ENCODE data around the gene MYO1H. TPM values are rescaled to one million over a fixed set of nuclear protein-coding genes. Genes with fewer than 3 reads are reported as not detected.

Gene MYO1H
- total RNA-seq, 3 donors from 2014 or later (not counting 1 experiment from before 2014, with no cell fraction given): not detected

DNA sequence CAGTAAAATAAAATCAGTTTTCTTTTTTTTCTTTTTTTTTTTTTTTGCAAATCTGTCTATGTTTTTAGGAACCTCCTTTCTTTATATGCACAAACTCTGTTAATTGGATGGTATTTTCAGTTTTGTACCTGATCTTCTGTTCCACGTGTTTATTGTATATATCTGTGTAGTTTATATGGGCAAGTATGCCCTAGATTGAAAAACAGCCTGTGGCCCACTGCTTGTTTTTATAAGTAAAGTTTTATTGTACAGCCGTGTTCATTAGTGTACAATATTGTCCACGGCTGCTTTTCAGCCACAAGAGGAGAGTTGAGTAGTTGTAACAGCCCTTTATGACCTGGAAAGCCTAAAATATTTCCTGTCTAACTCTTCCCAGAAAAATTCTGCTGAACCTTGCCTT, 18.7 kb upstream of the MYO1H start:
- H3K9me3 Mint-ChIP-seq: no peaks in the 10 kb centered on the region
- Histone ChIP-seq H3K27ac (ENCODE audit: low read length) (no peak overlapping the region), H3K4me1 (ENCODE audit: control insufficient read depth, insufficient read depth, low read length) (no peaks in the 10 kb centered on the region), H3K36me3 (ENCODE audit: control insufficient read depth, insufficient read depth, low read length) (no peaks in the 10 kb centered on the region), H3K9me3 (ENCODE audit: control insufficient read depth, insufficient read depth, low read length) (no peaks in the 10 kb centered on the region), H3K27me3 (ENCODE audit: control insufficient read depth, insufficient read depth, low read length) (no peaks in the 10 kb centered on the region), H3K4me3 (ENCODE audit: low read length) (no peak overlapping the region)
- no peaks in the 10 kb centered on the region for H3K4me1 Mint-ChIP-seq
- no peak overlapping the region for H3K27ac Mint-ChIP-seq
- WGBS (ENCODE audit: insufficient coverage): 93% methylated on average over 3 of the region's 3 CpGs
- ATAC-seq (no peak), DNase-seq (no peak)
- no peaks in the 10 kb centered on the region for H3K36me3 Mint-ChIP-seq
- TF ChIP-seq, protein P1, sequence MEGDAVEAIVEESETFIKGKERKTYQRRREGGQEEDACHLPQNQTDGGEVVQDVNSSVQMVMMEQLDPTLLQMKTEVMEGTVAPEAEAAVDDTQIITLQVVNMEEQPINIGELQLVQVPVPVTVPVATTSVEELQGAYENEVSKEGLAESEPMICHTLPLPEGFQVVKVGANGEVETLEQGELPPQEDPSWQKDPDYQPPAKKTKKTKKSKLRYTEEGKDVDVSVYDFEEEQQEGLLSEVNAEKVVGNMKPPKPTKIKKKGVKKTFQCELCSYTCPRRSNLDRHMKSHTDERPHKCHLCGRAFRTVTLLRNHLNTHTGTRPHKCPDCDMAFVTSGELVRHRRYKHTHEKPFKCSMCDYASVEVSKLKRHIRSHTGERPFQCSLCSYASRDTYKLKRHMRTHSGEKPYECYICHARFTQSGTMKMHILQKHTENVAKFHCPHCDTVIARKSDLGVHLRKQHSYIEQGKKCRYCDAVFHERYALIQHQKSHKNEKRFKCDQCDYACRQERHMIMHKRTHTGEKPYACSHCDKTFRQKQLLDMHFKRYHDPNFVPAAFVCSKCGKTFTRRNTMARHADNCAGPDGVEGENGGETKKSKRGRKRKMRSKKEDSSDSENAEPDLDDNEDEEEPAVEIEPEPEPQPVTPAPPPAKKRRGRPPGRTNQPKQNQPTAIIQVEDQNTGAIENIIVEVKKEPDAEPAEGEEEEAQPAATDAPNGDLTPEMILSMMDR (IDR thresholded peaks at IDR 0.05): no peak
- H3K27me3 Mint-ChIP-seq (ENCODE audit: low read depth in 2 of 2): peaks cover 0 to 6% of the 10 kb centered on the region in 2 donors
- intact Hi-C loops (cut with micrococcal nuclease): no loop called here
- no peak overlapping the region for H3K4me3 Mint-ChIP-seq

DNA sequence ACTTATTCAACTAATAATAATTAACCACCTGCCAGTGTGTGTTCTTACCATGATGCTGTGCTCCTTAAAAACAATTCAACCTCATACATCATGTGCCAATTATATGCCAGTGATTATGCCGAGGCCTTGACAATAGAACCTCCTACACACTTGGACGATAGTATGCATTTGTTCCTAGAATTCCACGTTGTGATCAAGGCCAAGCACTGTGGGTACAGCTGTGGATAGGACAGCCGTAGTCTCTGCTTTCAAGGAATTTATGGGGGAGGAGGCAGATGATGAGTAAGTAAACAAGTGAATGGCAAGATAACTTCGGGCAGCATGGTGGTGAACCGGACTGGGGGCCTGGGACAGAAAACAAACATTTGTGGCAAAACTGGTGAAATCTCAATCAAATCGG, 18.0 kb upstream of the MYO1H start:
- Histone ChIP-seq H3K27ac (ENCODE audit: low read length) (no peak overlapping the region), H3K4me3 (ENCODE audit: low read length) (no peak overlapping the region), H3K36me3 (ENCODE audit: control insufficient read depth, insufficient read depth, low read length) (no peaks in the 10 kb centered on the region), H3K27me3 (ENCODE audit: control insufficient read depth, insufficient read depth, low read length) (no peaks in the 10 kb centered on the region), H3K9me3 (ENCODE audit: control insufficient read depth, insufficient read depth, low read length) (no peaks in the 10 kb centered on the region), H3K4me1 (ENCODE audit: control insufficient read depth, insufficient read depth, low read length) (no peaks in the 10 kb centered on the region)
- no peak for DNase-seq
- no peak for ATAC-seq
- TF ChIP-seq, protein P1 (IDR thresholded peaks at IDR 0.05): no peak
- H3K27ac Mint-ChIP-seq: no peak overlapping the region
- peaks cover 0 to 8% of the 10 kb centered on the region in 2 donors for H3K27me3 Mint-ChIP-seq (ENCODE audit: low read depth in 2 of 2)
- H3K4me3 Mint-ChIP-seq: no peak overlapping the region
- intact Hi-C loops (cut with micrococcal nuclease): no loop called here
- no peaks in the 10 kb centered on the region for H3K9me3 Mint-ChIP-seq
- WGBS (ENCODE audit: insufficient coverage): 85% methylated on average over 7 of the region's 7 CpGs
- no peaks in the 10 kb centered on the region for H3K36me3 Mint-ChIP-seq
- no peaks in the 10 kb centered on the region for H3K4me1 Mint-ChIP-seq

GRCh38 chr12:109330282-109331230, 17.1 kb upstream of the MYO1H start:
- Histone ChIP-seq H3K4me1 (ENCODE audit: control insufficient read depth, insufficient read depth, low read length) (no peaks in the 10 kb centered on the region), H3K27ac (ENCODE audit: low read length) (no peak overlapping the region), H3K9me3 (ENCODE audit: control insufficient read depth, insufficient read depth, low read length) (no peaks in the 10 kb centered on the region), H3K4me3 (ENCODE audit: low read length) (no peak overlapping the region), H3K27me3 (ENCODE audit: control insufficient read depth, insufficient read depth, low read length) (no peaks in the 10 kb centered on the region), H3K36me3 (ENCODE audit: control insufficient read depth, insufficient read depth, low read length) (no peaks in the 10 kb centered on the region)
- intact Hi-C loops (cut with micrococcal nuclease): no loop called here
- H3K36me3 Mint-ChIP-seq: no peaks in the 10 kb centered on the region
- DNase-seq (no peak), ATAC-seq (no peak)
- H3K4me1 Mint-ChIP-seq: no peaks in the 10 kb centered on the region
- H3K27me3 Mint-ChIP-seq (ENCODE audit: low read depth in 2 of 2): peaks cover 0 to 12% of the 10 kb centered on the region in 2 donors
- no peak overlapping the region for H3K4me3 Mint-ChIP-seq
- H3K9me3 Mint-ChIP-seq: no peaks in the 10 kb centered on the region
- H3K27ac Mint-ChIP-seq: no peak overlapping the region
- TF ChIP-seq, protein P1 (IDR thresholded peaks at IDR 0.05): no peak
- 87% methylated on average over 16 of the region's 16 CpGs for WGBS (ENCODE audit: insufficient coverage)

Data from natural killer cell (primary cell).